Hepatocyte (in vitro differentiated cells): ENCODE results near the gene CDK16.

ENCODE experiments used
- EZH2 ChIP-seq: fragments of 200-600 bp; sonication (generic); IDR thresholded peaks from 2 replicates; pipeline ENCODE4 v1.6.1; 2016; ENCODE audit warnings: antibody characterized with exemption, mild to moderate bottlenecking, borderline replicate concordance
- TF ChIP-seq, protein P1 (sequence below): fragments of 200-600 bp; sonication (generic); IDR thresholded peaks from 2 replicates; pipeline ENCODE4 v1.5.1; 2016; ENCODE audit warnings: antibody characterized with exemption, mild to moderate bottlenecking; ENCODE audit not compliant: poor library complexity

DNA sequence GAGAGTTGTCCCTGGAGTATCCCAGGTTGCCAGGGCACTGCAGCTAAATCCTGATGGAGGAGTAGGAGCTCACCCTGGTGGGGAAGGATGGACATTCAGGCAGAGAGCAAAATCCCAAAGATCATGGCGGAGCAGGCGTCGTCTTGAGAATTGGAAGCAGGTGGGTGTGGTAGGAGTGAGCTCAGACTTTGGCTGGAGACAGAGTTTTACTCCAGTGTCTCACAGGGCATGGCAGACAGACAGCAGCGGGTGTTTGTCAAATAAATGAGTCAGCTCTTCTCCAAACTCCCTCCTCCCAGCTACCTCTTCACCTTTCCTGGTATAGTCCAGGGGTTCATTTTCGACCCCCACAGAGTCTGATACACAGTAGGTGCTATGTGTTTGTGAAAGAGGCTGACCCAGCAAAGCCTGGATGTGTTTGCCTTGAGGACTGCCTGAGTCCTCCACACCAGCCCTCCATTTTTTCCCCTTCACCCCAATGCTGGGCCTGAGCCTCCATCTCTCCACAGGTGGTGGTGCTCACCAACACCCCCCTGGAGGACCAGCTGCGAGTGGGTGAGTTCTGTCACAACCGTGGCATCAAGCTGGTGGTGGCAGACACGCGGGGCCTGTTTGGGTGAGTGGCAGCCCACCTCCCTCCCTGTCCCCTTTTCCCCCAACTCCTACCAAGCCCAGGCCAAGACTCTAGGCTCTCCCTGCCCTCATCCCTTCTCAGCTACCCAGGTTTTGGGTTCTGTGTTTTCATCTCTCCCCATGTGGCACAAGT, 17.9 kb upstream of the CDK16 start:
- TF ChIP-seq EZH2 = no peak
- TF ChIP-seq, protein P1, sequence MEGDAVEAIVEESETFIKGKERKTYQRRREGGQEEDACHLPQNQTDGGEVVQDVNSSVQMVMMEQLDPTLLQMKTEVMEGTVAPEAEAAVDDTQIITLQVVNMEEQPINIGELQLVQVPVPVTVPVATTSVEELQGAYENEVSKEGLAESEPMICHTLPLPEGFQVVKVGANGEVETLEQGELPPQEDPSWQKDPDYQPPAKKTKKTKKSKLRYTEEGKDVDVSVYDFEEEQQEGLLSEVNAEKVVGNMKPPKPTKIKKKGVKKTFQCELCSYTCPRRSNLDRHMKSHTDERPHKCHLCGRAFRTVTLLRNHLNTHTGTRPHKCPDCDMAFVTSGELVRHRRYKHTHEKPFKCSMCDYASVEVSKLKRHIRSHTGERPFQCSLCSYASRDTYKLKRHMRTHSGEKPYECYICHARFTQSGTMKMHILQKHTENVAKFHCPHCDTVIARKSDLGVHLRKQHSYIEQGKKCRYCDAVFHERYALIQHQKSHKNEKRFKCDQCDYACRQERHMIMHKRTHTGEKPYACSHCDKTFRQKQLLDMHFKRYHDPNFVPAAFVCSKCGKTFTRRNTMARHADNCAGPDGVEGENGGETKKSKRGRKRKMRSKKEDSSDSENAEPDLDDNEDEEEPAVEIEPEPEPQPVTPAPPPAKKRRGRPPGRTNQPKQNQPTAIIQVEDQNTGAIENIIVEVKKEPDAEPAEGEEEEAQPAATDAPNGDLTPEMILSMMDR = no peak
